AG10803 (cell line): ENCODE data around the gene ACTRT3.

Experiments
- DNase-seq: peaks from one replicate; pipeline ENCODE4 v3.0.0; 2010; ENCODE audit warnings: low read depth
- H3K4me3 ChIP-seq: 2 replicates; pipeline ENCODE4 v1.5.1; 2011; ENCODE audit warnings: mild to moderate bottlenecking, low read length, control low read depth
- CTCF ChIP-seq: conservative IDR thresholded peaks from 2 replicates; pipeline ENCODE4 v1.5.1; 2011; ENCODE audit warnings: mild to moderate bottlenecking, low read length, control low read depth, inconsistent platforms

The ACTRT3 gene

GRCh38 chr3:169811631-169812331 lies 42.4 kb upstream of the ACTRT3 start:
- peak; percentile 42 for DNase-seq
- peak overlapping the region; percentile 64 for H3K4me3 ChIP-seq
- no peak for TF ChIP-seq CTCF

- no peak for DNase-seq
- TF ChIP-seq CTCF = no peak
- no peak overlapping the region for H3K4me3 ChIP-seq
Observed at GRCh38 chr3:169809230-169809795, 40.0 kb upstream of the ACTRT3 start.

- no peak for TF ChIP-seq CTCF
- no peak overlapping the region for H3K4me3 ChIP-seq
- no peak for DNase-seq
Observed at GRCh38 chr3:169804681-169805080, 35.3 kb upstream of the ACTRT3 start.

- H3K4me3 ChIP-seq = no peak overlapping the region
- TF ChIP-seq CTCF = no peak
- no peak for DNase-seq
Observed at GRCh38 chr3:169792359-169792758, 23.0 kb upstream of the ACTRT3 start.

GRCh38 chr3:169790687-169791429 lies 21.5 kb upstream of the ACTRT3 start:
- DNase-seq = no peak
- no peak overlapping the region for H3K4me3 ChIP-seq
- no peak for TF ChIP-seq CTCF

GRCh38 chr3:169790219-169790618 lies 20.9 kb upstream of the ACTRT3 start:
- TF ChIP-seq CTCF = no peak
- no peak for DNase-seq
- no peak overlapping the region for H3K4me3 ChIP-seq

- no peak for TF ChIP-seq CTCF
- no peak for DNase-seq
- no peak overlapping the region for H3K4me3 ChIP-seq
Observed at GRCh38 chr3:169787791-169788190, 18.4 kb upstream of the ACTRT3 start.
